Adrenal gland (tissue), 5 donors: ENCODE data around the gene ZBTB9.

ENCODE experiments used
- POLR2A ChIP-seq, 2 donors: fragments of 450-650 bp; IDR thresholded peaks; one replicate each; pipeline ENCODE4 v1.6.1; 2017; ENCODE audit warnings: antibody characterized with exemption in 2 of 2, mild to moderate bottlenecking in 2 of 2, moderate library complexity in 1 of 2
- TF ChIP-seq, protein P1 (sequence below), 6 experiments: fragments of 450-650 bp in 4 of 6; fragments of 200-600 bp in 2 of 6; sonication (generic) in 1 of 6; IDR thresholded peaks; 1 replicate in 5 of 6; 2 replicates in 1 of 6; pipeline versions ENCODE4 v1.5.1 to v1.8.0; 2016 to 2021; ENCODE audit warnings: antibody characterized with exemption in 6 of 6, mild to moderate bottlenecking in 2 of 6, moderate library complexity in 1 of 6
- donor health status: DM: no; HTN: no; CAD: no.

DNA sequence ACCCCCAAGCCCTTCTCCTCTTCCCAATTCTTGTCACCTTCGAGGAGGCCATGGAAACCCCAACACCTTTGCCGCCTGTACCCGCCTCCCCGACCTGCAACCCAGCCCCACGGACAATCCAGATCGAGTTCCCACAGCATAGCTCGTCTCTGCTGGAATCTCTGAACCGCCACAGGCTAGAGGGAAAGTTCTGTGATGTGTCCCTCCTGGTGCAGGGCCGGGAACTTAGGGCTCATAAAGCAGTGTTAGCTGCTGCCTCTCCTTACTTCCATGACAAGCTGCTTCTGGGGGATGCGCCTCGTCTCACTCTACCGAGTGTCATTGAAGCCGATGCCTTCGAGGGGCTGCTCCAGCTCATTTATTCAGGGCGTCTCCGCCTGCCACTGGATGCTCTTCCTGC lies 675 bp downstream of the ZBTB9 start:
- TF ChIP-seq POLR2A (IDR thresholded peaks at IDR 0.05), result no peak
- TF ChIP-seq, protein P1, sequence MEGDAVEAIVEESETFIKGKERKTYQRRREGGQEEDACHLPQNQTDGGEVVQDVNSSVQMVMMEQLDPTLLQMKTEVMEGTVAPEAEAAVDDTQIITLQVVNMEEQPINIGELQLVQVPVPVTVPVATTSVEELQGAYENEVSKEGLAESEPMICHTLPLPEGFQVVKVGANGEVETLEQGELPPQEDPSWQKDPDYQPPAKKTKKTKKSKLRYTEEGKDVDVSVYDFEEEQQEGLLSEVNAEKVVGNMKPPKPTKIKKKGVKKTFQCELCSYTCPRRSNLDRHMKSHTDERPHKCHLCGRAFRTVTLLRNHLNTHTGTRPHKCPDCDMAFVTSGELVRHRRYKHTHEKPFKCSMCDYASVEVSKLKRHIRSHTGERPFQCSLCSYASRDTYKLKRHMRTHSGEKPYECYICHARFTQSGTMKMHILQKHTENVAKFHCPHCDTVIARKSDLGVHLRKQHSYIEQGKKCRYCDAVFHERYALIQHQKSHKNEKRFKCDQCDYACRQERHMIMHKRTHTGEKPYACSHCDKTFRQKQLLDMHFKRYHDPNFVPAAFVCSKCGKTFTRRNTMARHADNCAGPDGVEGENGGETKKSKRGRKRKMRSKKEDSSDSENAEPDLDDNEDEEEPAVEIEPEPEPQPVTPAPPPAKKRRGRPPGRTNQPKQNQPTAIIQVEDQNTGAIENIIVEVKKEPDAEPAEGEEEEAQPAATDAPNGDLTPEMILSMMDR (IDR thresholded peaks at IDR 0.05), result no peak
